ENCODE data around the gene BANF1.
"Not testable (repeated sequence)": the region's sequence is repeated elsewhere in the genome, so short reads cannot be mapped to it uniquely, and the experiment has no call there.

The BANF1 gene

GRCh38 chr11:66013762-66014100, 11.4 kb downstream of the BANF1 start:
- no peak for DNase-seq (ENCODE audit: insufficient read length)
- FAIRE-seq, result no peak
- TF ChIP-seq POLR2A (IDR thresholded peaks at IDR 0.05; ENCODE audit: low read depth, low read length) (no peak), TAF1 (IDR thresholded peaks at IDR 0.05; ENCODE audit: borderline replicate concordance, low read depth, low read length) (no peak), POLR2AphosphoS5 (IDR thresholded peaks at IDR 0.05; ENCODE audit: low read depth, low read length) (no peak)

GRCh38 chr11:66014804-66015453, 12.6 kb downstream of the BANF1 start:
- TF ChIP-seq TAF1 (IDR thresholded peaks at IDR 0.05; ENCODE audit: borderline replicate concordance, low read depth, low read length) (no peak), POLR2AphosphoS5 (IDR thresholded peaks at IDR 0.05; ENCODE audit: low read depth, low read length) (no peak), POLR2A (IDR thresholded peaks at IDR 0.05; ENCODE audit: low read depth, low read length) (no peak)
- FAIRE-seq, result no peak
- no peak for DNase-seq (ENCODE audit: insufficient read length)

GRCh38 chr11:66015454-66015881, 13.2 kb downstream of the BANF1 start:
- FAIRE-seq (no peak), DNase-seq (ENCODE audit: insufficient read length) (no peak)
- TF ChIP-seq TAF1 (IDR thresholded peaks at IDR 0.05; ENCODE audit: borderline replicate concordance, low read depth, low read length), result no peak
- TF ChIP-seq POLR2AphosphoS5 (IDR thresholded peaks at IDR 0.05; ENCODE audit: low read depth, low read length), result no peak
- TF ChIP-seq POLR2A (IDR thresholded peaks at IDR 0.05; ENCODE audit: low read depth, low read length), result no peak

- TF ChIP-seq POLR2A (IDR thresholded peaks at IDR 0.05; ENCODE audit: low read depth, low read length) (no peak), POLR2AphosphoS5 (IDR thresholded peaks at IDR 0.05; ENCODE audit: low read depth, low read length) (no peak), TAF1 (IDR thresholded peaks at IDR 0.05; ENCODE audit: borderline replicate concordance, low read depth, low read length) (no peak)
- no peak for DNase-seq (ENCODE audit: insufficient read length)
- no peak for FAIRE-seq
These were observed 13.9 kb downstream of the BANF1 start for GRCh38 chr11:66015936-66016792.

- no peak for DNase-seq (ENCODE audit: insufficient read length)
- no peak for FAIRE-seq
- TF ChIP-seq TAF1 (IDR thresholded peaks at IDR 0.05; ENCODE audit: borderline replicate concordance, low read depth, low read length) (no peak), POLR2A (IDR thresholded peaks at IDR 0.05; ENCODE audit: low read depth, low read length) (no peak), POLR2AphosphoS5 (IDR thresholded peaks at IDR 0.05; ENCODE audit: low read depth, low read length) (no peak)
These were observed 14.5 kb downstream of the BANF1 start for GRCh38 chr11:66016793-66017177.

- TF ChIP-seq TAF1 (IDR thresholded peaks at IDR 0.05; ENCODE audit: borderline replicate concordance, low read depth, low read length) (no peak), POLR2A (IDR thresholded peaks at IDR 0.05; ENCODE audit: low read depth, low read length) (no peak), POLR2AphosphoS5 (IDR thresholded peaks at IDR 0.05; ENCODE audit: low read depth, low read length) (no peak)
- no peak for FAIRE-seq
These were observed 15.0 kb downstream of the BANF1 start for GRCh38 chr11:66017321-66017720.

GRCh38 chr11:66020212-66020611, 17.9 kb downstream of the BANF1 start:
- FAIRE-seq, result no peak
- TF ChIP-seq TAF1 (IDR thresholded peaks at IDR 0.05; ENCODE audit: borderline replicate concordance, low read depth, low read length) (no peak), POLR2A (IDR thresholded peaks at IDR 0.05; ENCODE audit: low read depth, low read length) (no peak), POLR2AphosphoS5 (IDR thresholded peaks at IDR 0.05; ENCODE audit: low read depth, low read length) (no peak)

More at GRCh38 chr11:66017321-66017720, 15.0 kb downstream of the BANF1 start:
- no peak for DNase-seq (ENCODE audit: insufficient read length)

GRCh38 chr11:66020618-66021357, 18.5 kb downstream of the BANF1 start:
- TF ChIP-seq POLR2A (IDR thresholded peaks at IDR 0.05; ENCODE audit: low read depth, low read length) (no peak), TAF1 (IDR thresholded peaks at IDR 0.05; ENCODE audit: borderline replicate concordance, low read depth, low read length) (no peak), POLR2AphosphoS5 (IDR thresholded peaks at IDR 0.05; ENCODE audit: low read depth, low read length) (no peak)
- DNase-seq (ENCODE audit: insufficient read length) (no peak), FAIRE-seq (no peak)

More at GRCh38 chr11:66020212-66020611, 17.9 kb downstream of the BANF1 start:
- DNase-seq (ENCODE audit: insufficient read length), result no peak

GRCh38 chr11:66022401-66023185, 20.3 kb downstream of the BANF1 start:
- FAIRE-seq (peak; percentile 87), DNase-seq (ENCODE audit: insufficient read length) (peak; percentile 93)
- no peak for TF ChIP-seq POLR2AphosphoS5 (IDR thresholded peaks at IDR 0.05; ENCODE audit: low read depth, low read length)

GRCh38 chr11:66023186-66023440, 20.8 kb downstream of the BANF1 start:
- not testable (repeated sequence) for DNase-seq (ENCODE audit: insufficient read length); FAIRE-seq

- TF ChIP-seq POLR2A (IDR thresholded peaks at IDR 0.05; ENCODE audit: low read depth, low read length) (no peak), POLR2AphosphoS5 (IDR thresholded peaks at IDR 0.05; ENCODE audit: low read depth, low read length) (no peak), TAF1 (IDR thresholded peaks at IDR 0.05; ENCODE audit: borderline replicate concordance, low read depth, low read length) (no peak)
- DNase-seq (ENCODE audit: insufficient read length) (no peak), FAIRE-seq (peak; percentile 66)
These were observed 23.8 kb downstream of the BANF1 start, which contains the start of gene CATSPER1 for GRCh38 chr11:66026017-66026529. Gene CATSPER1, minus strand, starts transcription at chr11:66026479. Its CDS starts 100 bp downstream, at chr11:66026379.
